K562 (cell line): ENCODE measurements around the gene SLX4IP. TPM values are rescaled to one million over a fixed set of nuclear protein-coding genes. Genes with fewer than 3 reads are reported as not detected.

Source experiments
- ATAC-seq: fragments of 200-7000 bp; cut with Tn5 transposase; 3 replicates; pipeline ENCODE4 v1.9.1; 2020; ENCODE audit warnings: moderate library complexity
- BruUV-seq: library from RNA; stranded (reverse); fragments of 400-500 nt; replicated peaks from 2 replicates; lab custom pipeline; 2021; lab: Mats Ljungman, UMichigan
- CTCF ChIA-PET: fragments of 300-600 bp; formaldehyde crosslinking; extraction: SDS; loops from one replicate; lab custom pipeline; 2021; ENCODE audit warnings: low intra/inter-chr PET ratio; lab: Yijun Ruan, JAX
- POLR2A ChIA-PET: fragments of 300-600, 350-650 bp; sonication (Branson Sonifier 250); formaldehyde crosslinking; extraction: SDS; loops from one replicate; lab custom pipeline; 2021; ENCODE audit warnings: antibody characterized with exemption, inconsistent platforms; lab: Yijun Ruan, JAX
- DNase-seq, 4 experiments: peaks; one replicate each; pipeline versions ENCODE4 v3.0.0 to v3.0.0-alpha.2; 2011 to 2018; ENCODE audit warnings: low spot score in 3 of 4, mixed read lengths in 3 of 4; ENCODE audit errors: extremely low read depth in 1 of 4
- FAIRE-seq: peaks from 2 replicates; lab custom pipeline; 2011; peaks lifted over from hg19 to GRCh38; lab: Jason Lieb, UNC
- H2AFZ ChIP-seq: 2 replicates; pipeline ENCODE4 v1.6.0; 2011; ENCODE audit warnings: low read depth, low read length, control low read depth, inconsistent platforms
- H3K27ac ChIP-seq: fragments of 200-600 bp; 3 replicates; pipeline ENCODE4 v1.8.0; 2011; ENCODE audit warnings: low read depth, mild to moderate bottlenecking, control low read depth, inconsistent platforms, low read length, moderate library complexity, mixed read lengths; ENCODE audit errors: extremely low read depth
- H3K27me3 ChIP-seq, 2 experiments: fragments of 300-600 bp in 1 of 2; 2 replicates in 1 of 2; 3 replicates in 1 of 2; pipeline versions ENCODE4 v1.6.0 to v1.8.0; 2011; ENCODE audit warnings: inconsistent platforms in 2 of 2, low read length in 2 of 2, mild to moderate bottlenecking in 1 of 2, mixed read lengths in 1 of 2, moderate library complexity in 1 of 2; ENCODE audit not compliant: control insufficient read depth in 2 of 2, insufficient read depth in 2 of 2
- H3K36me3 ChIP-seq: fragments of 300-600 bp; 3 replicates; pipeline ENCODE4 v1.8.0; 2011; ENCODE audit warnings: mild to moderate bottlenecking, low read length, inconsistent platforms; ENCODE audit not compliant: control insufficient read depth, insufficient read depth
- H3K4me1 ChIP-seq, 2 experiments: fragments of 200-600 bp in 1 of 2; replicated peaks in 1 of 2; 2 replicates in 1 of 2; 3 replicates in 1 of 2; pipeline versions ENCODE4 v1.5.1 to v1.8.0; 2011; ENCODE audit warnings: inconsistent platforms in 2 of 2, low read length in 2 of 2, mild to moderate bottlenecking in 1 of 2, mixed read lengths in 1 of 2, moderate library complexity in 1 of 2; ENCODE audit not compliant: control insufficient read depth in 2 of 2, insufficient read depth in 2 of 2
- H3K4me2 ChIP-seq: 2 replicates; pipeline ENCODE4 v1.6.1; 2011; ENCODE audit warnings: low read length, control low read depth, inconsistent platforms, mixed read lengths; ENCODE audit not compliant: insufficient read depth
- H3K4me3 ChIP-seq: fragments of 200-600 bp; sonication (generic), shearing (Covaris generic); 2 replicates; pipeline ENCODE4 v1.5.1; 2016; ENCODE audit warnings: control low read depth, inconsistent platforms
- H3K79me2 ChIP-seq: fragments of 200-600 bp; 3 replicates; pipeline ENCODE4 v1.8.0; 2011; ENCODE audit warnings: low read length, inconsistent platforms; ENCODE audit not compliant: control insufficient read depth, insufficient read depth
- H3K9ac ChIP-seq, 2 experiments: 2 replicates each; pipeline versions ENCODE4 v1.6.0 to v1.6.1; 2011; ENCODE audit warnings: low read depth in 2 of 2, low read length in 2 of 2, control low read depth in 1 of 2, inconsistent platforms in 1 of 2, mild to moderate bottlenecking in 1 of 2, mixed read lengths in 1 of 2; ENCODE audit not compliant: insufficient read depth in 1 of 2
- H3K9me1 ChIP-seq: one replicate; pipeline ENCODE4 v1.6.0; 2011; ENCODE audit warnings: inconsistent platforms, mild to moderate bottlenecking, low read length, moderate library complexity; ENCODE audit not compliant: control insufficient read depth, insufficient read depth
- H3K9me3 ChIP-seq: replicated peaks from 2 replicates; pipeline ENCODE4 v1.5.1; 2011; ENCODE audit warnings: low read depth, low read length, inconsistent platforms; ENCODE audit not compliant: control insufficient read depth, insufficient read depth
- H4K20me1 ChIP-seq: replicated peaks from 2 replicates; pipeline ENCODE4 v1.6.1; 2011; ENCODE audit warnings: low read length, inconsistent platforms, mixed read lengths; ENCODE audit not compliant: control insufficient read depth, insufficient read depth
- ARID1B ChIP-seq: fragments of 450-650 bp; IDR thresholded peaks from 2 replicates; pipeline ENCODE4 v1.6.1; 2016; ENCODE audit warnings: antibody characterized with exemption, mild to moderate bottlenecking, inconsistent platforms
- ATF3 ChIP-seq, 2 experiments: fragments of 450-650 bp in 1 of 2; sonication (generic) in 1 of 2; formaldehyde crosslinking in 1 of 2; IDR thresholded peaks in 1 of 2; conservative IDR thresholded peaks in 1 of 2; 2 replicates each; pipeline versions ENCODE4 v1.6.1 to v1.8.1; 2016 to 2023; ENCODE audit warnings: mild to moderate bottlenecking in 2 of 2, moderate library complexity in 2 of 2, inconsistent platforms in 1 of 2, missing genetic modification reagents in 1 of 2
- ATF4 ChIP-seq: fragments of 450-650 bp; formaldehyde crosslinking; IDR thresholded peaks from 2 replicates; pipeline ENCODE4 v1.4.0; 2022; ENCODE audit warnings: mild to moderate bottlenecking, moderate library complexity
- C11orf30 ChIP-seq: fragments of 450-650 bp; IDR thresholded peaks from 2 replicates; pipeline ENCODE4 v1.6.1; 2016; ENCODE audit warnings: low read depth, mild to moderate bottlenecking
- CEBPB ChIP-seq: fragments of 450-650 bp; IDR thresholded peaks from 2 replicates; pipeline ENCODE4 v1.6.1; 2016; ENCODE audit warnings: missing genetic modification characterization, missing compliant biosample characterization
- CEBPG ChIP-seq, 3 experiments: fragments of 200-800 bp in 1 of 3; sonication (Bioruptor generic) in 1 of 3; sonication (generic) in 1 of 3; formaldehyde crosslinking in 1 of 3; IDR thresholded peaks in 2 of 3; conservative IDR thresholded peaks in 1 of 3; 2 replicates each; pipeline versions ENCODE4 v1.6.1 to v1.8.0; 2016 to 2022; ENCODE audit warnings: missing compliant biosample characterization in 2 of 3, missing genetic modification characterization in 2 of 3, mild to moderate bottlenecking in 1 of 3, missing genetic modification reagents in 1 of 3
- FOSL1 ChIP-seq: fragments of 200-800 bp; sonication (Bioruptor generic); conservative IDR thresholded peaks from 2 replicates; pipeline ENCODE4 v1.6.1; 2016; ENCODE audit warnings: missing genetic modification characterization, missing compliant biosample characterization
- HDAC2 ChIP-seq: fragments of 450-650 bp; IDR thresholded peaks from 2 replicates; pipeline ENCODE4 v1.6.1; 2016; ENCODE audit warnings: mild to moderate bottlenecking
- HMBOX1 ChIP-seq: sonication (generic); IDR thresholded peaks from 2 replicates; pipeline ENCODE4 v1.6.1; 2016
- JUND ChIP-seq, 2 experiments: IDR thresholded peaks; 2 replicates in 1 of 2; 3 replicates in 1 of 2; pipeline ENCODE4 v1.6.1; 2011; ENCODE audit warnings: borderline replicate concordance in 2 of 2, low read depth in 2 of 2, low read length in 2 of 2, improper control_type of control experiment in 1 of 2, missing biosample characterization in 1 of 2, missing genetic modification characterization in 1 of 2, missing genetic modification reagents in 1 of 2
- MTF1 ChIP-seq: fragments of 250-450 bp; sonication (Bioruptor Pico); IDR thresholded peaks from 2 replicates; pipeline ENCODE4 v1.9.0; 2021; ENCODE audit warnings: moderate library complexity, mild to moderate bottlenecking, inconsistent platforms, borderline replicate concordance
- NFE2 ChIP-seq: IDR thresholded peaks from 2 replicates; pipeline ENCODE4 v1.6.1; 2014; ENCODE audit warnings: antibody characterized with exemption, low read depth
- NRF1 ChIP-seq, 2 experiments: fragments of 450-650 bp; IDR thresholded peaks in 1 of 2; conservative IDR thresholded peaks in 1 of 2; 2 replicates each; pipeline ENCODE4 v1.6.1; 2014; ENCODE audit warnings: mild to moderate bottlenecking in 2 of 2
- POLR2A ChIP-seq: fragments of 450-650 bp; conservative IDR thresholded peaks from 2 replicates; pipeline ENCODE4 v1.6.1; 2016
- SIRT6 ChIP-seq: IDR thresholded peaks from one replicate; pipeline ENCODE4 v1.6.1; 2012; ENCODE audit warnings: low read depth, mild to moderate bottlenecking, control low read depth, inconsistent platforms, low read length, moderate library complexity
- SMARCE1 ChIP-seq: fragments of 450-650 bp; IDR thresholded peaks from 2 replicates; pipeline ENCODE4 v1.7.1; 2016; ENCODE audit warnings: mild to moderate bottlenecking
- TCF7 ChIP-seq: sonication (generic); IDR thresholded peaks from 2 replicates; pipeline ENCODE4 v1.6.1; 2016; ENCODE audit warnings: antibody characterized with exemption, borderline replicate concordance
- TRIM24 ChIP-seq, 2 experiments: fragments of 450-650 bp; IDR thresholded peaks; 2 replicates each; pipeline ENCODE4 v1.6.1; 2016
- U2AF2 ChIP-seq: fragments of 200-400 bp; formaldehyde crosslinking; optimal IDR thresholded peaks from 2 replicates; pipeline ENCODE3; 2017; ENCODE audit warnings: low read depth, mild to moderate bottlenecking, low read length
- WGBS: fragments of 100-300 bp; shearing (Covaris generic); methylation state at CpG from one replicate; pipeline ENCODE4 v1.1.6; 2016; ENCODE audit warnings: low coverage, mixed read lengths; ENCODE audit not compliant: insufficient coverage; ENCODE audit errors: missing lambda C conversion rate; 5-methylcytosine and 5-hydroxymethylcytosine counted together
- in situ Hi-C: fragments of 300-500 bp; cut with MboI; formaldehyde crosslinking; loops from 4 replicates; pipeline ENCODE4 v1.15.0; 2018; ENCODE audit warnings: inconsistent platforms, mixed read lengths
- intact Hi-C: fragments of 100-400 bp; cut with micrococcal nuclease; formaldehyde crosslinking; loops from 2 replicates; pipeline ENCODE4 v1.14.2; 2022
- polyA plus RNA-seq, 8 experiments: library from polyadenylated mRNA; depleted of rRNA in 4 of 8; stranded (reverse) in 5 of 8; unstranded in 3 of 8; fragments of >200 nt; fragmentation: Nextera tagmentation in 2 of 8; fragmentation: Illumina TruSeq in 1 of 8; extraction: Ambion mirVana in 2 of 8; extraction: Trizol in 1 of 8; gene quantifications; 2 replicates each; pipeline versions ENCODE4 v1.2.1 to v1.2.3, GENCODE V29; 2011 to 2014; ENCODE audit warnings: inconsistent platforms in 1 of 8, missing spikeins in 1 of 8
- total RNA-seq, 7 experiments: library from RNA; depleted of rRNA in 6 of 7; stranded (reverse); fragments of >200 nt in 6 of 7; fragmentation: Illumina TruSeq in 2 of 7; extraction: Trizol in 2 of 7; gene quantifications; 2 replicates each; pipeline versions ENCODE4 v1.2.1 to v1.2.3, GENCODE V29; 2011 to 2021; ENCODE audit warnings: low replicate concordance in 1 of 7

Gene SLX4IP
- total and polyA plus RNA-seq, 9 of the 15 experiments (the other 6 are each of a cell fraction or from before 2014, with no cell fraction given): 1.5 to 5.9 (median 3.5) TPM

- FAIRE-seq (peak; percentile 71), ATAC-seq (peak; percentile 86), DNase-seq (peak in 3 of 4 experiments; percentile 14 to 24 (median 15))
- BruUV-seq: no TSS peak
- ChIA-PET POLR2A (no interaction called here), CTCF (no interaction called here)
- in situ Hi-C loops: no loop called here
- H4K20me1 ChIP-seq: no peaks in the 10 kb centered on the region
- H3K9me1 ChIP-seq: no peaks in the 10 kb centered on the region
- peaks cover 0 to 8% of the 10 kb centered on the region in 2 experiments; a peak in 2 of 5 replicates for H3K4me1 ChIP-seq
- H3K9ac ChIP-seq: no peak overlapping the region
- no peaks in the 10 kb centered on the region; the same call in 2 of the 3 replicates for H3K79me2 ChIP-seq
- no peaks in the 10 kb centered on the region for H3K27me3 ChIP-seq
- no peak overlapping the region for H3K27ac ChIP-seq
- H3K4me3 ChIP-seq: no peak overlapping the region
- intact Hi-C loops: loop anchor here (5.0 kb wide), 1 partner anchor 60 kb away; the partner anchor contains the start of gene MKKS
- H3K36me3 ChIP-seq: no peaks in the 10 kb centered on the region
- 0 out of 2 replicates have a peak overlapping the region, but pooled peaks have one; percentile 32 for H3K4me2 ChIP-seq
- no peaks in the 10 kb centered on the region for H3K9me3 ChIP-seq
- 27% methylated on average over 2 of the region's 2 CpGs for WGBS
- H2AFZ ChIP-seq: no peak overlapping the region
- TF ChIP-seq TRIM24 (IDR thresholded peaks at IDR 0.05) (no peak), C11orf30 (peak; percentile 15; the same call in 1 of the 2 replicates), HMBOX1 (no peak), CEBPG (CRISPR knock-in tag; IDR thresholded peaks at IDR 0.05) (peak; percentile 64; the same call in 1 of the 2 replicates), CEBPG (tag; conservative IDR thresholded peaks at IDR 0.05 in 1 of 2, IDR thresholded peaks at IDR 0.05 in 1 of 2) (peak; percentile 44 to 66; a peak in 3 of 4 replicates), NRF1 (conservative IDR thresholded peaks at IDR 0.05 in 1 of 2, IDR thresholded peaks at IDR 0.05 in 1 of 2) (0 out of 4 replicates have a peak, but pooled peaks of 1 of the 2 experiments have one; percentile 16), JUND (IDR thresholded peaks at IDR 0.05; ENCODE audit: borderline replicate concordance, low read depth, low read length) (peak; percentile 41; the same call in 1 of the 2 replicates), JUND (tag; IDR thresholded peaks at IDR 0.05; ENCODE audit: borderline replicate concordance, low read depth, low read length) (peak; percentile 30; the same call in 1 of the 3 replicates), SIRT6 (no peak), ARID1B (peak; percentile 44; the same call in 1 of the 2 replicates), ATF3 (IDR thresholded peaks at IDR 0.05) (peak; percentile 53; the same call in 1 of the 2 replicates), ATF3 (CRISPR knock-in tag; conservative IDR thresholded peaks at IDR 0.05) (no peak), SMARCE1 (0 out of 2 replicates have a peak, but pooled peaks have one; percentile 18), ATF4 (CRISPR knock-in tag) (0 out of 2 replicates have a peak, but pooled peaks have one; percentile 24), POLR2A (no peak), HDAC2 (no peak), TCF7 (no peak), NFE2 (0 out of 2 replicates have a peak, but pooled peaks have one; percentile 18), MTF1 (CRISPR knock-in tag) (no peak), FOSL1 (tag) (peak; percentile 40; the same call in 1 of the 2 replicates), CEBPB (tag) (peak; percentile 64), U2AF2 (no peak)
These were observed 57.0 kb downstream of the SLX4IP start for GRCh38 chr20:10492065-10492464.
